ENCODE results near the gene ZNF280B. TPM values are rescaled to one million over a fixed set of nuclear protein-coding genes. Genes with fewer than 3 reads are reported as not detected.
"Not testable (repeated sequence)": the region's sequence is repeated elsewhere in the genome, so short reads cannot be mapped to it uniquely, and the experiment has no call there.

Gene ZNF280B
- total RNA-seq, 1 experiment from 2014 or later, result 8.2 TPM

DNA sequence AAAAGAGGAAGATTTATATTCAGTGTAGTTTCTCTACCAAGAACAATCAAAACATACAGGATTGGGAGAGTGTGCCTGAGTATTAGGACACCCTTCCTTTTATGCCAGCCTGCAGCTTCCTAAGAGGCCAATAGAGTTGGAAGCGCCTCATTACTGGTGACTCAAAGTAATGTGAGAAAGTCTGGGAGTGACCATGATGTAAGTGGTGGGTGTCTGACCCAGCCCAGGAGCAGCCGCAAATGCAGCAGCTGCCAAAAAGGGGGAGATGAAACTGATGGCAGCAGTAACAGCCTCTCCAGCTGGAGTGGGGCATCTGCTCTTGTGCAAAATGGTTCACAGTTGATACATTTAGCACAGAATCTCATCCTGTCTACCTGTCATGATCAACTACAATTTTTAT is 62.0 kb downstream of the ZNF280B start:
- no peak overlapping the region for H3K23ac ChIP-seq (ENCODE audit: insufficient read length, low read depth, low read length)
- no peak overlapping the region for H4K8ac ChIP-seq (replicated peaks; ENCODE audit: insufficient read length, low read depth, low read length)
- Mint-ChIP-seq H3K9me3 (peaks cover 19 to 24% of the 10 kb centered on the region in 2 experiments), H3K27me3 (ENCODE audit: low read depth) (peaks cover 93% of the 10 kb centered on the region), H3K4me3 (no peak overlapping the region), H3K36me3 (ENCODE audit: insufficient read depth in 1 of 3, low read depth in 3 of 3) (no peaks in the 10 kb centered on the region; a peak in 1 of 7 replicates), H3K27ac (no peak overlapping the region), H3K4me1 (no peaks in the 10 kb centered on the region)
- H2BK12ac ChIP-seq (ENCODE audit: insufficient read length, low read depth, low read length), result no peak overlapping the region
- H3K9me3 ChIP-seq (ENCODE audit: control insufficient read depth, low read depth, low read length), result no peaks in the 10 kb centered on the region
- no peak overlapping the region for H2AK5ac ChIP-seq (ENCODE audit: insufficient read length, low read length)
- peaks cover 41% of the 10 kb centered on the region for H3K27me3 ChIP-seq (ENCODE audit: insufficient read depth, low read length)
- H2BK20ac ChIP-seq (ENCODE audit: low read depth, low read length, poor library complexity, severe bottlenecking), result no peak overlapping the region
- H2BK5ac ChIP-seq (ENCODE audit: insufficient read length, low read length), result no peak overlapping the region
- H3K14ac ChIP-seq (ENCODE audit: insufficient read depth, low read length), result no peak overlapping the region
- H3K18ac ChIP-seq (ENCODE audit: insufficient read length, low read depth, low read length), result no peak overlapping the region
- H2AFZ ChIP-seq (ENCODE audit: low read length), result no peak overlapping the region
- H3K4me2 ChIP-seq (ENCODE audit: insufficient read depth, insufficient read length, low read length), result no peak overlapping the region
- no peak overlapping the region for H3K27ac ChIP-seq (ENCODE audit: insufficient read length, low read depth, low read length)
- no peak for DNase-seq
- H2BK120ac ChIP-seq (ENCODE audit: low read depth, low read length, poor library complexity, severe bottlenecking), result no peak overlapping the region
- no CpG with 5 or more reads among the region's 2 CpGs for WGBS (ENCODE audit: extremely low coverage, insufficient read length, low lambda C conversion rate)
- no peaks in the 10 kb centered on the region for H3K79me2 ChIP-seq (ENCODE audit: insufficient read depth, low read length)
- H3K4me1 ChIP-seq (ENCODE audit: insufficient read depth, low read length), result no peaks in the 10 kb centered on the region
- no peak overlapping the region for H2BK15ac ChIP-seq (ENCODE audit: low read depth, low read length)
- no peak overlapping the region for H3K4ac ChIP-seq (ENCODE audit: low read depth, low read length)
- no peak overlapping the region for H4K91ac ChIP-seq (ENCODE audit: insufficient read length, low read depth, low read length)
- no peaks in the 10 kb centered on the region for H3K23me2 ChIP-seq (ENCODE audit: insufficient read length, low read depth, low read length, poor library complexity, severe bottlenecking)
- H3K56ac ChIP-seq (ENCODE audit: insufficient read length, low read depth, low read length), result no peak overlapping the region
- no peak overlapping the region for H3T11ph ChIP-seq (ENCODE audit: low read length)
- no peak overlapping the region for H3K9ac ChIP-seq (ENCODE audit: extremely low read depth, insufficient read length, low read length)
- TF ChIP-seq, protein P1, sequence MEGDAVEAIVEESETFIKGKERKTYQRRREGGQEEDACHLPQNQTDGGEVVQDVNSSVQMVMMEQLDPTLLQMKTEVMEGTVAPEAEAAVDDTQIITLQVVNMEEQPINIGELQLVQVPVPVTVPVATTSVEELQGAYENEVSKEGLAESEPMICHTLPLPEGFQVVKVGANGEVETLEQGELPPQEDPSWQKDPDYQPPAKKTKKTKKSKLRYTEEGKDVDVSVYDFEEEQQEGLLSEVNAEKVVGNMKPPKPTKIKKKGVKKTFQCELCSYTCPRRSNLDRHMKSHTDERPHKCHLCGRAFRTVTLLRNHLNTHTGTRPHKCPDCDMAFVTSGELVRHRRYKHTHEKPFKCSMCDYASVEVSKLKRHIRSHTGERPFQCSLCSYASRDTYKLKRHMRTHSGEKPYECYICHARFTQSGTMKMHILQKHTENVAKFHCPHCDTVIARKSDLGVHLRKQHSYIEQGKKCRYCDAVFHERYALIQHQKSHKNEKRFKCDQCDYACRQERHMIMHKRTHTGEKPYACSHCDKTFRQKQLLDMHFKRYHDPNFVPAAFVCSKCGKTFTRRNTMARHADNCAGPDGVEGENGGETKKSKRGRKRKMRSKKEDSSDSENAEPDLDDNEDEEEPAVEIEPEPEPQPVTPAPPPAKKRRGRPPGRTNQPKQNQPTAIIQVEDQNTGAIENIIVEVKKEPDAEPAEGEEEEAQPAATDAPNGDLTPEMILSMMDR (conservative IDR thresholded peaks at IDR 0.05), result no peak
- no peak overlapping the region for H4K5ac ChIP-seq (ENCODE audit: insufficient read length, low read depth, low read length)
- no peaks in the 10 kb centered on the region for H4K20me1 ChIP-seq (ENCODE audit: control insufficient read depth, insufficient read depth, insufficient read length)
- no peaks in the 10 kb centered on the region for H3K79me1 ChIP-seq (ENCODE audit: insufficient read depth, low read depth, low read length, poor library complexity, severe bottlenecking)

DNA sequence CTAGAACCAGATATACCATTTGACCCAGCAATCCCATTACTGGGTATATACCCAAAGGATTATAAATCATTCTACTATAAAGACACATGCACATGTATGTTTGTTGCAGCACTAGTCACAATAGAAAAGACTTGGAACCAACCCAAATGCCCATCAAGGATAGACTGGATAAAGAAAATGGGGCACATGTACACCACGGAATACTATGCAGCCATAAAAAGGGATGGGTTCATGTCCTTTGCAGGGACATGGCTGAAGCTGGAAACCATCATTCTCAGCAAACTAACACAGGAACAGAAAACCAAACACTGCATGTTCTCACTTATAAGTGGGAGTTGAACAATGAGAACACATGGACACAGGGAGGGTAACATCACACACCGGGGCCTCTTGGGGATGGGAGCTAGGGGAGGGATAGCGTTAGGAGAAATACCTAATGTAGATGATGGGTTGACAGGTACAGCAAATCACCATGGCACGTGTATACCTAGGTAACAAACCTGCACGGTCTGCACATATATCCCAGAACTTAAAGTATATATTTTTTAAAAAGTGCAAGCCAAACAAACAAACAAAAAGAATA is 64.4 kb downstream of the ZNF280B start:
- H4K20me1 ChIP-seq (ENCODE audit: control insufficient read depth, insufficient read depth, insufficient read length); H3K79me1 ChIP-seq (ENCODE audit: insufficient read depth, low read depth, low read length, poor library complexity, severe bottlenecking); H2BK5ac ChIP-seq (ENCODE audit: insufficient read length, low read length); H3K27ac ChIP-seq (ENCODE audit: insufficient read length, low read depth, low read length); H2BK15ac ChIP-seq (ENCODE audit: low read depth, low read length); H4K8ac ChIP-seq (replicated peaks; ENCODE audit: insufficient read length, low read depth, low read length); H3K23ac ChIP-seq (ENCODE audit: insufficient read length, low read depth, low read length); H2BK12ac ChIP-seq (ENCODE audit: insufficient read length, low read depth, low read length); H3K23me2 ChIP-seq (ENCODE audit: insufficient read length, low read depth, low read length, poor library complexity, severe bottlenecking); H3K36me3 Mint-ChIP-seq (ENCODE audit: insufficient read depth in 1 of 3, low read depth in 3 of 3); H2BK20ac ChIP-seq (ENCODE audit: low read depth, low read length, poor library complexity, severe bottlenecking); H4K91ac ChIP-seq (ENCODE audit: insufficient read length, low read depth, low read length); H3K4me3 Mint-ChIP-seq; H3K4me1 ChIP-seq (ENCODE audit: insufficient read depth, low read length); H3K4me2 ChIP-seq (ENCODE audit: insufficient read depth, insufficient read length, low read length); H2AK5ac ChIP-seq (ENCODE audit: insufficient read length, low read length); H3K27ac Mint-ChIP-seq; DNase-seq; H2AFZ ChIP-seq (ENCODE audit: low read length); H3K14ac ChIP-seq (ENCODE audit: insufficient read depth, low read length); H2BK120ac ChIP-seq (ENCODE audit: low read depth, low read length, poor library complexity, severe bottlenecking); H3K4me1 Mint-ChIP-seq; H3K9ac ChIP-seq (ENCODE audit: extremely low read depth, insufficient read length, low read length); H3K56ac ChIP-seq (ENCODE audit: insufficient read length, low read depth, low read length); H3T11ph ChIP-seq (ENCODE audit: low read length); H4K5ac ChIP-seq (ENCODE audit: insufficient read length, low read depth, low read length); H3K18ac ChIP-seq (ENCODE audit: insufficient read length, low read depth, low read length); H3K4ac ChIP-seq (ENCODE audit: low read depth, low read length); H3K79me2 ChIP-seq (ENCODE audit: insufficient read depth, low read length): not testable (repeated sequence)
- Histone ChIP-seq H3K27me3 (ENCODE audit: insufficient read depth, low read length) (peaks cover 40% of the 10 kb centered on the region), H3K9me3 (ENCODE audit: control insufficient read depth, low read depth, low read length) (peaks cover 14% of the 10 kb centered on the region)
- peaks cover 93% of the 10 kb centered on the region for H3K27me3 Mint-ChIP-seq (ENCODE audit: low read depth)
- no CpG with 5 or more reads among the region's 5 CpGs for WGBS (ENCODE audit: extremely low coverage, insufficient read length, low lambda C conversion rate)
- H3K9me3 Mint-ChIP-seq, result peaks cover 36 to 39% of the 10 kb centered on the region in 2 experiments
